OCI-LY7 (cell line): ENCODE results near the gene RAMP3. TPM values are rescaled to one million over a fixed set of nuclear protein-coding genes. Genes with fewer than 3 reads are reported as not detected.

ENCODE experiments used
- BruUV-seq: library from RNA; stranded (reverse); fragments of 400-500 nt; replicated peaks from 2 replicates; lab custom pipeline; 2021; lab: Mats Ljungman, UMichigan
- CTCF ChIA-PET: fragments of 300-600 bp; sonication (Branson Sonifier 250); formaldehyde crosslinking; loops from one replicate; lab custom pipeline; 2022; ENCODE audit warnings: antibody characterized with exemption; ENCODE audit not compliant: unreplicated experiment; lab: Charles Lee
- POLR2A ChIA-PET: fragments of 300-600 bp; sonication (Branson Sonifier 250); formaldehyde crosslinking; loops from one replicate; lab custom pipeline; 2022; ENCODE audit warnings: antibody characterized with exemption; lab: Charles Lee
- DNase-seq: peaks from one replicate; pipeline ENCODE4 v3.0.0-alpha.2; 2015; ENCODE audit warnings: low spot score
- H2AFZ ChIP-seq: fragments of 200-600 bp; sonication (generic), shearing (Covaris generic); 2 replicates; pipeline ENCODE4 v1.6.1; 2014; ENCODE audit warnings: mild to moderate bottlenecking, antibody characterized with exemption, low read length, moderate library complexity
- H3K27ac ChIP-seq: fragments of 200-600 bp; sonication (generic); 2 replicates; pipeline ENCODE4 v1.5.1; 2014; ENCODE audit warnings: mixed run types, low read depth, mild to moderate bottlenecking, moderate library complexity, low read length, inconsistent platforms; ENCODE audit not compliant: poor library complexity, severe bottlenecking
- H3K36me3 ChIP-seq: fragments of 200-600 bp; sonication (generic); 2 replicates; pipeline ENCODE4 v1.6.1; 2014; ENCODE audit warnings: mild to moderate bottlenecking, antibody characterized with exemption, low read length, moderate library complexity, mixed read lengths; ENCODE audit not compliant: insufficient read depth
- H3K4me1 ChIP-seq: fragments of 200-600 bp; sonication (generic); 2 replicates; pipeline ENCODE4 v1.5.1; 2014; ENCODE audit warnings: mild to moderate bottlenecking, low read length; ENCODE audit not compliant: insufficient read depth, poor library complexity, severe bottlenecking
- H3K4me2 ChIP-seq: fragments of 200-600 bp; sonication (generic); 2 replicates; pipeline ENCODE4 v1.6.1; 2014; ENCODE audit warnings: mild to moderate bottlenecking, low read length
- H3K4me3 ChIP-seq: fragments of 200-600 bp; sonication (generic); 2 replicates; pipeline ENCODE4 v1.5.1; 2014; ENCODE audit warnings: mild to moderate bottlenecking, low read depth, low read length; ENCODE audit not compliant: poor library complexity, severe bottlenecking
- H3K79me2 ChIP-seq: fragments of 200-600 bp; sonication (generic); 2 replicates; pipeline ENCODE4 v1.6.1; 2016; ENCODE audit warnings: low read depth, mild to moderate bottlenecking, low read length, moderate library complexity, mixed read lengths; ENCODE audit not compliant: insufficient read depth
- H3K9me2 ChIP-seq: fragments of 200-600 bp; sonication (generic); 2 replicates; pipeline ENCODE4 v1.6.1; 2016; ENCODE audit warnings: mild to moderate bottlenecking, low read length, mixed read lengths; ENCODE audit not compliant: insufficient read depth
- H3K9me3 ChIP-seq: fragments of 200-600 bp; sonication (generic); 2 replicates; pipeline ENCODE4 v1.6.1; 2014; ENCODE audit warnings: mild to moderate bottlenecking, mixed run types, low read length, mixed read lengths
- H4K20me1 ChIP-seq: fragments of 200-600 bp; sonication (generic); 2 replicates; pipeline ENCODE4 v1.6.1; 2014; ENCODE audit warnings: mild to moderate bottlenecking, antibody characterized with exemption, low read length, moderate library complexity, mixed read lengths; ENCODE audit not compliant: insufficient read depth
- CTCF ChIP-seq: fragments of 200-600 bp; sonication (generic); conservative IDR thresholded peaks from 2 replicates; pipeline ENCODE4 v1.5.1; 2014; ENCODE audit warnings: mild to moderate bottlenecking, antibody characterized with exemption, low read length, moderate library complexity, mixed read lengths
- EZH2phosphoT487 ChIP-seq: fragments of 200-600 bp; sonication (generic); IDR thresholded peaks from 2 replicates; pipeline ENCODE4 v1.6.1; 2018; ENCODE audit warnings: low read depth, borderline replicate concordance, mild to moderate bottlenecking, mixed run types, antibody characterized with exemption, low read length, moderate library complexity, mixed read lengths
- intact Hi-C: fragments of 100-400 bp; cut with micrococcal nuclease; formaldehyde crosslinking; loops from one replicate; pipeline ENCODE4 v1.10.0; 2022; ENCODE audit not compliant: unreplicated experiment
- total RNA-seq, 2 experiments: library from RNA; depleted of rRNA in 1 of 2; stranded (reverse); fragments of >200 nt in 1 of 2; shearing (Covaris generic) in 1 of 2; gene quantifications; 2 replicates each; pipeline ENCODE4 v1.2.3, GENCODE V29; 2014 to 2022

Gene RAMP3
- total RNA-seq, 2 experiments from 2014 or later, result not detected

GRCh38 chr7:45184326-45185027 lies 26.9 kb downstream of the RAMP3 start:
- Histone ChIP-seq H3K4me1 (no peaks in the 10 kb centered on the region), H3K9me2 (no peaks in the 10 kb centered on the region)
- CTCF ChIA-PET, result no interaction called here

GRCh38 chr7:45185028-45185863 lies 27.7 kb downstream of the RAMP3 start:
- no peaks in the 10 kb centered on the region for H4K20me1 ChIP-seq
- H3K4me1 ChIP-seq, result no peaks in the 10 kb centered on the region
- no peaks in the 10 kb centered on the region for H3K9me3 ChIP-seq
- ChIA-PET CTCF (no interaction called here), POLR2A (interaction anchor here (0.5 kb wide), 1 partner anchor 142 kb away, joined by 4 read pairs; no protein-coding TSS in a partner anchor)
- TF ChIP-seq EZH2phosphoT487, result no peak
- no peak for TF ChIP-seq CTCF
- no peak for DNase-seq
- intact Hi-C loops, result no loop called here
- no peak overlapping the region for H2AFZ ChIP-seq
- no peaks in the 10 kb centered on the region for H3K79me2 ChIP-seq
- H3K36me3 ChIP-seq, result no peaks in the 10 kb centered on the region
- H3K27ac ChIP-seq, result no peak overlapping the region
- no peak overlapping the region for H3K4me2 ChIP-seq
- no TSS peak for BruUV-seq
- no peak overlapping the region for H3K4me3 ChIP-seq
- H3K9me2 ChIP-seq, result no peaks in the 10 kb centered on the region

More at GRCh38 chr7:45184326-45185027, 26.9 kb downstream of the RAMP3 start:
- no peak for DNase-seq
- Histone ChIP-seq H3K9me3 (no peaks in the 10 kb centered on the region), H4K20me1 (no peaks in the 10 kb centered on the region), H3K36me3 (no peaks in the 10 kb centered on the region), H3K79me2 (no peaks in the 10 kb centered on the region), H3K27ac (no peak overlapping the region), H3K4me3 (no peak overlapping the region), H3K4me2 (no peak overlapping the region), H2AFZ (no peak overlapping the region)
- POLR2A ChIA-PET, result no interaction called here
- BruUV-seq, result no TSS peak
- TF ChIP-seq CTCF, result no peak
- no peak for TF ChIP-seq EZH2phosphoT487
- intact Hi-C loops, result no loop called here

- Histone ChIP-seq H3K4me1 (no peaks in the 10 kb centered on the region), H3K79me2 (no peaks in the 10 kb centered on the region), H3K4me3 (no peak overlapping the region), H3K36me3 (no peaks in the 10 kb centered on the region), H3K4me2 (no peak overlapping the region), H3K9me2 (no peaks in the 10 kb centered on the region), H2AFZ (no peak overlapping the region), H3K9me3 (no peaks in the 10 kb centered on the region), H4K20me1 (no peaks in the 10 kb centered on the region), H3K27ac (no peak overlapping the region)
- TF ChIP-seq CTCF (no peak), EZH2phosphoT487 (no peak)
- ChIA-PET CTCF (no interaction called here), POLR2A (no interaction called here)
- no TSS peak for BruUV-seq
- intact Hi-C loops, result no loop called here
- DNase-seq, result no peak
These were observed 28.3 kb downstream of the RAMP3 start for GRCh38 chr7:45185864-45186250.
